Small intestine (tissue), 7 donors: ENCODE measurements around the gene HCFC1. TPM values are rescaled to one million over a fixed set of nuclear protein-coding genes. Genes with fewer than 3 reads are reported as not detected.

Experiments used
- DNase-seq, 2 donors: peaks; one replicate each; pipeline versions ENCODE4 v3.0.0 to v3.0.0-alpha.2; 2013
- FAIRE-seq: peaks from 2 replicates; lab custom pipeline; 2012; peaks lifted over from hg19 to GRCh38; lab: Jason Lieb, UNC
- H3K27ac ChIP-seq, 3 donors: one replicate each; pipeline ENCODE4 v1.5.1; 2013; ENCODE audit warnings: low read length in 2 of 3, mild to moderate bottlenecking in 2 of 3, control low read depth in 1 of 3, inconsistent platforms in 1 of 3, low read depth in 1 of 3, moderate library complexity in 1 of 3
- H3K27me3 ChIP-seq, 3 donors: one replicate each; pipeline ENCODE4 v1.6.1; 2013; ENCODE audit warnings: low read length in 3 of 3, inconsistent platforms in 1 of 3; ENCODE audit not compliant: control insufficient read depth in 3 of 3, insufficient read depth in 3 of 3
- H3K36me3 ChIP-seq, 3 donors: one replicate each; pipeline ENCODE4 v1.6.1; 2013; ENCODE audit warnings: low read length in 3 of 3, inconsistent platforms in 1 of 3, low read depth in 1 of 3, mild to moderate bottlenecking in 1 of 3, moderate library complexity in 1 of 3; ENCODE audit not compliant: control insufficient read depth in 3 of 3, insufficient read depth in 2 of 3
- H3K4me1 ChIP-seq, 3 donors: one replicate each; pipeline ENCODE4 v1.6.1; 2013; ENCODE audit warnings: low read length in 2 of 3, inconsistent platforms in 1 of 3, low read depth in 1 of 3, mild to moderate bottlenecking in 1 of 3, moderate library complexity in 1 of 3; ENCODE audit not compliant: control insufficient read depth in 3 of 3, insufficient read depth in 2 of 3
- H3K4me3 ChIP-seq, 3 donors: one replicate each; pipeline ENCODE4 v1.5.1; 2013; ENCODE audit warnings: low read length in 3 of 3, control low read depth in 1 of 3, inconsistent platforms in 1 of 3, low read depth in 1 of 3, mild to moderate bottlenecking in 1 of 3, moderate library complexity in 1 of 3
- H3K9me3 ChIP-seq, 2 donors: one replicate each; pipeline ENCODE4 v1.6.1; 2013; ENCODE audit warnings: low read depth in 1 of 2, low read length in 1 of 2; ENCODE audit not compliant: control insufficient read depth in 2 of 2, insufficient read depth in 1 of 2
- WGBS, 3 donors: extraction: QIAGEN DNeasy Blood & Tissue Kit; methylation state at CpG; one replicate each; pipeline ENCODE4 v1.1.7; 2013; 5-methylcytosine and 5-hydroxymethylcytosine counted together
- polyA plus RNA-seq, 4 donors: library from polyadenylated mRNA; stranded (reverse) in 3 of 4; unstranded in 1 of 4; fragments of 200-250 nt in 3 of 4; fragments of 120-200 nt in 1 of 4; gene quantifications; one replicate each; pipeline versions ENCODE4 v1.2.1 to v1.2.3, GENCODE V29; 2013
- donor health status: healthy with polysubstance abuse.
- donor health status: control.
- donor health status: control.
- donor health status: Bipolar disorder and iron deficiency.
- donor health status: healthy.

The HCFC1 gene
- polyA plus RNA-seq, 4 donors: 7.6 to 32.9 (median 19.5) TPM

DNA sequence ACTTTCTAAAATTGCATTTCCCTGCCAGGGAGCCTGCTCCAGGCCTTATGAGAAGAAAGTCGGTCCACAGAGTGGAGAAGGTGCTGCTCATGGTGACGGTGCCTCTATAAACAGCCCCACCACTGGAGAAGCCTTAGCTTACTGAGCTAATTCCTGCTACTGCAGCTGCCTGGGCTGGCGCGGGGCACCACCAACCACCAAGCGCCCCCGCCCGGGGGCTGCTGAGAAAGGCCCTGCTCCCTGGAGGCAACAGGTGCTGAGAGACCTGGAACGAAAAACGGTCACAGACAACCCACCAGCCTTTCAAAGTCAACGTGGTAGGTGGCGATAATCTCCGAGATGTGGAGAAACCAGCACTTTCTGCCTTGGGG lies 2.9 kb downstream of the HCFC1 start:
- Histone ChIP-seq H3K4me1 (peaks cover 0 to 33% (median 0%) of the 10 kb centered on the region in 3 donors), H3K9me3 (no peaks in the 10 kb centered on the region), H3K27me3 (no peaks in the 10 kb centered on the region), H3K27ac (peak overlapping the region; percentile 4 to 69 (median 44)), H3K36me3 (peaks cover 0 to 51% (median 0%) of the 10 kb centered on the region in 3 donors), H3K4me3 (peak overlapping the region in 2 of 3 donors; percentile 75 to 99)
- DNase-seq (peak; percentile 14 to 34), FAIRE-seq (no peak)
- 6 to 37% (median 22%) methylated on average over 11 to 12 of the region's 12 CpGs for WGBS, 3 donors

DNA sequence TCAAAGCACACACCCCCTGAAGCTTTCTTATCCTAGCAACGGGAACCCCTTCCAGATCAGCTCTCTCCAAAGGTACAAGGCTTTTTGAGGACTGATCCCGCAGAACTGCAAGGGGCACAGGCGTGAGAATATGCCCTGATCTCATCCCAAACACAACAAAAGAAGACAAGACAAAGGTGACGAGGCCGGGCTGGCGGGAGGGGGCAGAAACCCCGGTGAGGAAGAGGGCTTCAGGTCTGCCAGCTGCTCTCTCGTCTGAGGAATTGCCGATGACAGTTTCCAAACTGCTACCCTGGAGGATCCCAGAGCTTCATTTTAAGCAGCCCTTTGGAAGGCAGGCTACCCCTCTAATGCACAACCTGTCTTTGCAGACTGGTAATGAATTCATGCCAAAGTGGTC lies 3.4 kb downstream of the HCFC1 start:
- Histone ChIP-seq H3K9me3 (no peaks in the 10 kb centered on the region), H3K27me3 (no peaks in the 10 kb centered on the region), H3K4me3 (peak overlapping the region in 2 of 3 donors; percentile 75 to 99), H3K27ac (peak overlapping the region; percentile 4 to 69 (median 44)), H3K36me3 (peaks cover 0 to 56% (median 3%) of the 10 kb centered on the region in 3 donors), H3K4me1 (peaks cover 0 to 28% (median 0%) of the 10 kb centered on the region in 3 donors)
- FAIRE-seq (no peak), DNase-seq (no peak)
- 25 to 60% (median 29%) methylated on average over 9 of the region's 9 CpGs for WGBS, 3 donors

DNA sequence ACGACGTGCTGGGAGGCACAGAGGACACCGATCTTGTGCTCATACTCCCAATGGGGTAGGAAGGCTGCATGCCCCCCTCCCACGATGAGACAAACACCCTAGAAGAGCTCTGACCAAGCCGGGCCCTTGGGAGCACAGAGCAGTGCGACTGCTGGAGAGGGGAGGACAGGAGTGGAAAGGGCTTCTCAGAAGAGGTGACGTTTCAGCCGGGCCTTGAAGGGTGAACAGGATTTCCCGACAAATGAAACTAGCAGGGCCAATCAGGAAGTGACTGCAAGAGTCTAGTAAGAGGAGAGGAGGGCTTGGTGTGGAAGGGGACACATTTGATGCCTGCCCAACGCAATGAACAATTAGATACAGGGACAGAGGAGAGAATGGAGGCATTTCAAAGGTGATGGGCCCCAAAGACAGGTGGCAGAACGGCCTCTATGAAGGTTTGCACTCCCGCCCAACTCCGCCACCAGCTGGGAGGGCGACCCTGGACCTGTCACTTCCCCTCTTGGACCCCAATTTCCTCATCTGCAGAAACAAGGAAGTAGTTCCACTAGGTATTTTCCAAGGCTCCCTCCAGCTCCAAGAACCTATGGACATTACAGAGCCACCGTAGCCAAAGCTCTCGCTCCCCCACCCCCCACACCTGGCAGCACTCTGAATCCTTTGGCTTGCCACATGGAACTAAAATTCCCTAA lies 3.9 kb downstream of the HCFC1 start:
- WGBS, 3 donors: 41 to 63% (median 43%) methylated on average over 14 to 16 of the region's 16 CpGs
- peak overlapping the region in 2 of 3 donors; percentile 4 to 69 for H3K27ac ChIP-seq
- H3K4me1 ChIP-seq: peaks cover 0 to 27% (median 0%) of the 10 kb centered on the region in 3 donors
- peaks cover 2 to 62% (median 6%) of the 10 kb centered on the region in 3 donors for H3K36me3 ChIP-seq
- H3K27me3 ChIP-seq: no peaks in the 10 kb centered on the region
- no peaks in the 10 kb centered on the region for H3K9me3 ChIP-seq
- H3K4me3 ChIP-seq: peak overlapping the region in 1 of 3 donors; percentile 75
- DNase-seq: peak in 1 of 2 donors; percentile 20
- FAIRE-seq: no peak

DNA sequence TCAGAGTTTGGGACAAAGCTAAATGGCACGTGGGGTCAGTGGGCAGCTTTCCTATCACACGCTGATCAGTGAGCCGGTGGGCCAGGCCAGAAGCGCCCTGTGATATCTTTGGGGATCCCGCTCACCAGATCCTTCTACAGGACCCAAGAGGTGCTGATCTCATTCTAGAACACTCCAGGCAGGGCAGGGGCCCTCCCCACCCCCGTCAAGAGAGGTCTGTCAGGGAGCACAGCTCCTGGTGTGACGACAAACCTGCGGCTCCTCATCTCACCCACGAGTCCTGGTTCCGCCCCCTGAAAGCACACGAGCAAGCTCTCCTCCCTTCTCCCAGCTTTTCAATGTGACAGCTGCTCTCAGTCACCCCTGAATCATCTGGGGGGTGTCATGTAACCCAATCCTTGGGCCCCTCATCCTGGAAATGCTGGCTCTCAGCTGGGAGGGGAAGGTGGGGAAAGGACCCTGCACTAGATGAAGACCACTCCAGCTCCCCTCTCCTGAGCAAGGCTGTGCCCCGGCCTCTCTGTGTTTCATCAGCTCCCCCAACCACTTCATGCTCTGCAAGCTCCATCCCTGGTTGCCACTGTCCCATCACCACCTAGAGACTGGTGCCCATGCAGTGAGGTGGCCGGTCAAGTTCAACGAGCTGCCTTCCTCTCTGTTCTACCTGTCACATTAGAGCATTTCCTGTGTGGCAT lies 4.6 kb downstream of the HCFC1 start:
- DNase-seq (no peak), FAIRE-seq (no peak)
- 60 to 66% (median 61%) methylated on average over 13 to 14 of the region's 14 CpGs for WGBS, 3 donors
- H3K4me3 ChIP-seq: no peak overlapping the region
- peaks cover 2 to 69% (median 8%) of the 10 kb centered on the region in 3 donors for H3K36me3 ChIP-seq
- peaks cover 0 to 27% (median 0%) of the 10 kb centered on the region in 3 donors for H3K4me1 ChIP-seq
- no peaks in the 10 kb centered on the region for H3K9me3 ChIP-seq
- peak overlapping the region in 1 of 3 donors; percentile 69 for H3K27ac ChIP-seq
- H3K27me3 ChIP-seq: no peaks in the 10 kb centered on the region

DNA sequence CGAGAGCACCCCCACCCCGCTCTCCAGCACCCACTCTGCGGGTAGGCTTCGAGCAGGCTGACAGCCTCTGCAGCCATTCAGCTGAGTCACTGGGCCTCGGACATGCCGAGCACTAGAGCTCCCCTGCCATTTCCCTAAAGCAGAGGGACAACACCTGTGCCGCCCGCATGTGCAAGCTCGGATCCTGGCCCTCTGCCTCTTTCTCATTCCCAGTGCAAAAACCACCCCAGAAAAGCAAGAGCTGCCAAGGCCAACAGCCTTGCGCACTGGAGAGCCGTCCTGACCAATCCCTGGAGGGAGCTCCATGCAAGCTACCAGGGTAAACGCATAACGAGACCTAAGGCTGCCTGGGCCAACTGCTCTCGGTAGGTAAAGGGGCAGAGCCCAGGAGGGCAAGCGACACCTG lies 5.3 kb downstream of the HCFC1 start:
- Histone ChIP-seq H3K27me3 (no peaks in the 10 kb centered on the region), H3K4me3 (no peak overlapping the region), H3K4me1 (peaks cover 0 to 27% (median 0%) of the 10 kb centered on the region in 3 donors), H3K9me3 (no peaks in the 10 kb centered on the region), H3K27ac (peak overlapping the region in 1 of 3 donors; percentile 69), H3K36me3 (peaks cover 2 to 76% (median 8%) of the 10 kb centered on the region in 3 donors)
- FAIRE-seq: no peak
- WGBS, 3 donors: 70 to 91% (median 80%) methylated on average over 15 of the region's 15 CpGs
- no peak for DNase-seq

DNA sequence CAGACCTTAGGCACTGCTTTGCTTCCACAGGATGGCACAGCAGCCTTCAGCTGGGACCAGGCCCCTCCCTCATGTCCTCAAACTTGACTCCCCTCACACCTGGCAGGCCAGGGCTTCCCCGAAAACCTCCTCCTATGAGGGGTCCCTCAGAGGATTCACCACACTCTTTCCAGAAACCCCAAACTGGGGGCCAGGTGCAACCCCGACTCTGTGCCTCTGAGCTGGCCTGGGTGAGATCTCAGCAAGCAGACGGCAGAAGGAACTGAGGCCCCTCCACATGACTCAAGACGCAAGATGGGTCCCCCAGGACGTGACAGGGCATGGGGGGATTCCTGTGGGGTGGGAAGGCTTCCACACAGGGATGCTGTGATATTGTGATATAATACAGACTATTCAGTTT lies 6.2 kb downstream of the HCFC1 start:
- Histone ChIP-seq H3K36me3 (peaks cover 2 to 84% (median 8%) of the 10 kb centered on the region in 3 donors), H3K27ac (no peak overlapping the region), H3K4me1 (peaks cover 0 to 27% (median 0%) of the 10 kb centered on the region in 3 donors), H3K27me3 (no peaks in the 10 kb centered on the region), H3K9me3 (no peaks in the 10 kb centered on the region), H3K4me3 (no peak overlapping the region)
- WGBS, 3 donors: 69 to 72% (median 70%) methylated on average over 3 to 5 of the region's 5 CpGs
- DNase-seq (no peak), FAIRE-seq (no peak)

DNA sequence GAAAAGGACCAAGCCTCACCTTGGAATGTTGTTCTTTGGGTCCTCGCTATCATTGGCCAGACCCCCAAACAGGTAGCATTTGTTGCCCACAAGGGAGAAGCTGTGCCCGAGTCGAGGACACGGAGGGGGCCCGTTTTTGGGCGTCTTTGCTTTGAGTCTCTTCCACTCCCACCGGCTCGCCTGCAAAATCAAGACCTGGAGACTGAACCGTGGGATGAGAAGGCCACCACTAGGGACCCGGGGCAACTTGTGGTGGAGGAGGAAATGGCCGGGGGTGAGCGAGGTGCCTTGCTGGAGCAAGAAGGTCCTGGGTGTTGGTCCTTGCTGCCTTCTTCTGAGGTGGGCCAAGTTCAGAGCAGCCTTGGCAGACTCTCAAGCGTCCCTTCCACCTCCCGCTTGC lies 7.5 kb downstream of the HCFC1 start:
- peaks cover 7 to 91% (median 10%) of the 10 kb centered on the region in 3 donors for H3K36me3 ChIP-seq
- H3K4me3 ChIP-seq: no peak overlapping the region
- H3K4me1 ChIP-seq: peaks cover 0 to 23% (median 0%) of the 10 kb centered on the region in 3 donors
- no peak overlapping the region for H3K27ac ChIP-seq
- WGBS, 3 donors: 88 to 90% (median 89%) methylated on average over 10 to 14 of the region's 14 CpGs
- FAIRE-seq: no peak
- no peaks in the 10 kb centered on the region for H3K9me3 ChIP-seq
- H3K27me3 ChIP-seq: no peaks in the 10 kb centered on the region
- no peak for DNase-seq

DNA sequence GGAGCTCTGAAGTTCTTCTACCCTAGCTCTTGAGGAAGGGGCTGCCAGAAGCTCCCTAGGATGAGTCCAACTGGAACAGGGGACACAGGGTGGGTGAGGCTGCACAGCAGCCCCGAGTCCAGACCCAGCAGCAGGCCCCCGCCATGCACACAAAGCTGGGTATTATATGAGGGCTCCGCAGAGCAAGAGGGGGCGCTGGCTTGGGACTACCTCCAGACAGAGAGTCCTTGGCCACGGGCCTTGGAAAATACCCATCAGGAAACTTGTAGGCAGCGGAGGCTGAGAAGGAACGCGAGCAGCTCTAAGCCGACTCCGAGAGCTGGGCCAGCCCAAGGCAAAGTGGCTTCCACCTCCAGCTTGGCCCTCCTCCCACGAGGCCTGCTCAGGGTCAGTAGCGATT lies 8.1 kb downstream of the HCFC1 start:
- DNase-seq: no peak
- FAIRE-seq: no peak
- Histone ChIP-seq H3K9me3 (no peaks in the 10 kb centered on the region), H3K36me3 (peaks cover 7 to 91% (median 10%) of the 10 kb centered on the region in 3 donors), H3K4me3 (no peak overlapping the region), H3K27me3 (no peaks in the 10 kb centered on the region), H3K4me1 (peaks cover 0 to 18% (median 0%) of the 10 kb centered on the region in 3 donors), H3K27ac (no peak overlapping the region)
- WGBS, 3 donors: 92 to 93% (median 92%) methylated on average over 10 to 12 of the region's 12 CpGs
